ENCODE results near the gene NUTM2A. TPM values are rescaled to one million over a fixed set of nuclear protein-coding genes. Genes with fewer than 3 reads are reported as not detected.
A peak's percentile ranks its signal among the peaks of the same experiment; 100 is the strongest.
"Not testable (repeated sequence)": the region's sequence is repeated elsewhere in the genome, so short reads cannot be mapped to it uniquely, and the experiment has no call there.

The NUTM2A gene, protein sequence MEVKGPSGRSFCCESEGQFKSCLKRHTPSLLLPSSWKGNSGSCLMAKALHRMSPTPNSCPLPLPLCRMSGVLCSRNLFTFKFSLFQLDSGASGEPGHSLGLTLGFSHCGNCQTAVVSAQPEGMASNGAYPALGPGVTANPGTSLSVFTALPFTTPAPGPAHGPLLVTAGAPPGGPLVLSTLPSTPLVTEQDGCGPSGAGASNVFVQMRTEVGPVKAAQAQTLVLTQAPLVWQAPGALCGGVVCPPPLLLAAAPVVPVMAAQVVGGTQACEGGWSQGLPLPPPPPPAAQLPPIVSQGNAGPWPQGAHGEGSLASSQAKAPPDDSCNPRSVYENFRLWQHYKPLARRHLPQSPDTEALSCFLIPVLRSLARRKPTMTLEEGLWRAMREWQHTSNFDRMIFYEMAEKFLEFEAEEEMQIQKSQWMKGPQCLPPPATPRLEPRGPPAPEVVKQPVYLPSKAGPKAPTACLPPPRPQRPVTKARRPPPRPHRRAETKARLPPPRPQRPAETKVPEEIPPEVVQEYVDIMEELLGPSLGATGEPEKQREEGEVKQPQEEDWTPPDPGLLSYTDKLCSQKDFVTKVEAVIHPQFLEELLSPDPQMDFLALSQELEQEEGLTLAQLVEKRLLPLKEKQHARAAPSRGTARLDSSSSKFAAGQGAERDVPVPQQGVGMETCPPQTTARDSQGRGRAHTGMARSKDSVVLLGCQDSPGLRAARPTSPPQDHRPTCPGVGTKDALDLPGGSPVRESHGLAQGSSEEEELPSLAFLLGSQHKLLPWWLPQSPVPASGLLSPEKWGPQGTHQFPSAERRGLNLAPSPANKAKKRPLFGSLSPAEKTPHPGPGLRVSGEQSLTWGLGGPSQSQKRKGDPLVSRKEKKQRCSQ
- total RNA-seq (1 to 10 TPM; 1.2 TPM), polyA plus RNA-seq (ENCODE audit: insufficient read length in 2 of 2) (1 to 10 TPM; 3.8 to 6.8 TPM)
- long read RNA-seq, donor 1, result 0 reads
- long read RNA-seq, donor 2, result 0 reads
- long read RNA-seq, donor 3, result 0 reads
- long read RNA-seq, donor 4, result 0 reads

DNA sequence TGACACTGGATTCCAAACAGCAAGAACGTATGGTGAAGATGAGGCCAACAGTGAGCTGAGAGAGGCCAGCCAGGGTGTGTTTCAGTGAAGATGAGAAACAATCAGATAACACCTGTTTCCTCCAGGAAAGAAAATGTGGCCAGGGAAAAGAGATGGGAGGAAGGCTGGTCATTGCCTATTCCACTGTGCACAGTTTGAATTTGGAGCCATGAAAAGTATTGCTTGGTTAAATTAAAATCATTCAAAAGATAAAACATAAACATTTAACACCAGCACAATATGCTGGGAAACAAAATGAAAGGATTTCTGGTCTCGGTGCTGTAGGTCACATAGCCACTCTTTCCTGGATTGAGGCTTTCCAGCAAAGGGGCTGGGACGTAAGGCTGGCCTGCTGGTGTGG lies at the start of gene NUTM2A:
NUTM2A (plus strand) TSS at position 301 of the 400 bp plus-strand sequence. CDS start 383 bp downstream, outside the sequence.
- H3K4me3 ChIP-seq (ENCODE audit: low read depth, low read length); H3K27me3 ChIP-seq (ENCODE audit: control insufficient read depth, insufficient read depth, low read length); H3K36me3 ChIP-seq (ENCODE audit: control insufficient read depth, insufficient read depth, low read length); H3K9me3 ChIP-seq (ENCODE audit: control insufficient read depth, insufficient read depth, low read length); DNase-seq (ENCODE audit: low read depth in 4 of 6, low spot score in 6 of 6); H3K4me1 ChIP-seq (ENCODE audit: control insufficient read depth, insufficient read depth, low read length); H3K27ac ChIP-seq (ENCODE audit: low read depth, low read length): not testable (repeated sequence)
- WGBS (ENCODE audit: insufficient coverage), result no CpG with 5 or more reads among the region's 3 CpGs

DNA sequence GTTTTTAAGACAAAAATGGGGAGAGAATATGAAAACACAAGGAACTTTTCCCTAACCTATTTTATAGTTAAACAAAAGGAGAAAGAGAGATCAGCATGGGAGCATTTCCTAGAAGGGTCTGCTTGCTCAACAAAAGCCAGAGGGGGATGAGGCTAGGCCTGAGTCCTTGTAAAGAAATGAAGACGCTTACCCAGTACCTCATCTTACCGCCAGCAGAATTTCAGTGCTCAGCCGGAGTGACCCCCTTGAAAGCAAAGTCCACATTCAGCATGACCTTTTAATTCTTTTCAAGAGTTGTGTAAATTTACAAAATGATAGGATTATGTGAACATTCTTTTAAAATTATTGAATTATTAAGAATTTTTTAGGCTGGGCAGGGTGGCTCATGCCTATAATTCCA lies 47.7 kb upstream of the NUTM2A start:
- H3K4me3 ChIP-seq (ENCODE audit: low read depth, low read length); DNase-seq (ENCODE audit: low read depth in 4 of 6, low spot score in 6 of 6); H3K4me1 ChIP-seq (ENCODE audit: control insufficient read depth, insufficient read depth, low read length); H3K27me3 ChIP-seq (ENCODE audit: control insufficient read depth, insufficient read depth, low read length); H3K27ac ChIP-seq (ENCODE audit: low read depth, low read length); H3K36me3 ChIP-seq (ENCODE audit: control insufficient read depth, insufficient read depth, low read length); H3K9me3 ChIP-seq (ENCODE audit: control insufficient read depth, insufficient read depth, low read length): not testable (repeated sequence)
- no CpG with 5 or more reads among the region's 3 CpGs for WGBS (ENCODE audit: insufficient coverage)

DNA sequence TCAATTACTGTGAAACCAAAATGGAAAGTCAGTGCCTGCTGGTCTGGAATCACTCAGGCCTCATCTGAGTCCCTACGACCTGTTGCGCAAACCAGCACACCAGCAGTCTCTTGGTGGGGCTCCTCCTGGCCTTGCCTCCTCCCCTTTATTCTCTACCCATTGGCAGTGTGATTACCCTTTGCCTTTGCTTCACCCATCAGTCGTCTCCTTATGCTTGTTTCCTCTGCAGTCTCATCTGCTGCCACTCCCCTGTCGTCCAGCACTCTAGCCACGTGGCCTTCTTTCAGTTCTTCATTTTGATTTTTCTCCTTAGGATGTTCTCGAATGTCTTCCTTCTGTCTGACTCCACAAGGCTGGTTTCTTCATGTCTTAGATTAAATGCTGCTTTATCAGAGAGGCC lies 40.8 kb upstream of the NUTM2A start:
- not testable (repeated sequence) for H3K27me3 ChIP-seq (ENCODE audit: control insufficient read depth, insufficient read depth, low read length); H3K9me3 ChIP-seq (ENCODE audit: control insufficient read depth, insufficient read depth, low read length); H3K27ac ChIP-seq (ENCODE audit: low read depth, low read length); H3K4me1 ChIP-seq (ENCODE audit: control insufficient read depth, insufficient read depth, low read length); H3K36me3 ChIP-seq (ENCODE audit: control insufficient read depth, insufficient read depth, low read length); DNase-seq (ENCODE audit: low read depth in 4 of 6, low spot score in 6 of 6); H3K4me3 ChIP-seq (ENCODE audit: low read depth, low read length)
- 79% methylated on average over 3 of the region's 6 CpGs for WGBS (ENCODE audit: insufficient coverage)

DNA sequence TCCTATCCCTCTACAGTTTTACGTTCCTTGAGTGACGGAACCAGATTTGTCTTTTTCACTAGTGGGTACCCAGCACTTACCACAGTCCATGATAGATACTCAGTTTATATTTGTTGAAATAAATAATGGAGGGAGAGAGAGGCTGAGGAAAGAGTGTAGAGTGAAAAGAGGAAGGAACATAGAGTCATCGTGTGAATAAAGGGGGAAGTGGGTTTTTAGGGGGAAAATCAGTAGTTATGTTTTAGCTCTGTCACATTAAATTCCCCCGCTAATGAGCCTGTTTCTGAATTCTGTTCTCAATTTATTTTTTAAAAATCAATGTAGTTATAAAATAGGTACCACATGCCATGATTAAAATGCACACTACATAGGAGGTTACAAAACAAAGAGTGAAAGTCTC lies 39.2 kb upstream of the NUTM2A start:
- not testable (repeated sequence) for H3K27me3 ChIP-seq (ENCODE audit: control insufficient read depth, insufficient read depth, low read length); H3K4me1 ChIP-seq (ENCODE audit: control insufficient read depth, insufficient read depth, low read length); DNase-seq (ENCODE audit: low read depth in 4 of 6, low spot score in 6 of 6); H3K9me3 ChIP-seq (ENCODE audit: control insufficient read depth, insufficient read depth, low read length); H3K36me3 ChIP-seq (ENCODE audit: control insufficient read depth, insufficient read depth, low read length); H3K4me3 ChIP-seq (ENCODE audit: low read depth, low read length); H3K27ac ChIP-seq (ENCODE audit: low read depth, low read length)
- WGBS (ENCODE audit: insufficient coverage), result no CpG with 5 or more reads among the region's 4 CpGs

DNA sequence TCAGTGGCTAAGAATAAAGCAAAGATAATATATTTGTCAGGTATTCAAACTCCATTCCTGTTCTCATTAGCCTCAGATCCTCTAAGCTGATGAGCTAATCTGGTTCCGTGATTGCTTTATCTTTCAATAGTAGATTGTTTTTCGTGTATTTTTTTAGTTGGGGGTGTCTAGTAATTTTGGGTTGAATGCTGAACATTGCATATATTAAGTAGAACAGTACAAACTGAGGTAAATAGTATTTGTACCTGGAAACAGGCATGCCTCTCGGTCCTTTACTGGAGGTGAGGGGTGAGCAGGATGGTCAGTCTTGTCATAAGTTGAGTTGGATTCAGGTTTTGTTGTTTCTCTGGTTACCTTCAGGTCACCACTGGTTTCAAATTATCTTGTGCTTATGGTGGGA lies 37.7 kb upstream of the NUTM2A start:
- H3K36me3 ChIP-seq (ENCODE audit: control insufficient read depth, insufficient read depth, low read length); H3K4me3 ChIP-seq (ENCODE audit: low read depth, low read length); H3K27me3 ChIP-seq (ENCODE audit: control insufficient read depth, insufficient read depth, low read length); H3K9me3 ChIP-seq (ENCODE audit: control insufficient read depth, insufficient read depth, low read length); DNase-seq (ENCODE audit: low read depth in 4 of 6, low spot score in 6 of 6); H3K4me1 ChIP-seq (ENCODE audit: control insufficient read depth, insufficient read depth, low read length); H3K27ac ChIP-seq (ENCODE audit: low read depth, low read length): not testable (repeated sequence)
- WGBS (ENCODE audit: insufficient coverage), result 100% methylated on average over 1 of the region's 3 CpGs

DNA sequence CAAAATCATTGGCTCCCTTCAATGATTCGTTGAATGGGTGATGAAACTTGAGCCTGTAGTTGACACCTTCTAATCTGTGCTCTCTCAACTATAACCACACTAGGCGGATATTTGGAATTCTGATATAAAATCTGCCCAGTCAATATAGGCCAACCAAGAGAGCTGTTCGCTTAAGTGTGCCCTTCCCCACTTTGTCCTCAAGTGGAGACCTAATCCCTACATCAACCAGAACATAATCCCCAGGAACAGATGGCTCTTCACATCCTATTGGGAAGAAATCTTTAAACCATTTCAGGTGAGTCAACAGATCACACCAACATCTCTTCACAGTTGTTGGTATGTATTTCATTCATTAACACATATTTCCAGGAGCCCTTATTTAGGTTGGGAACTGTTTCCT lies 33.4 kb upstream of the NUTM2A start:
- not testable (repeated sequence) for H3K36me3 ChIP-seq (ENCODE audit: control insufficient read depth, insufficient read depth, low read length); H3K4me1 ChIP-seq (ENCODE audit: control insufficient read depth, insufficient read depth, low read length); DNase-seq (ENCODE audit: low read depth in 4 of 6, low spot score in 6 of 6); H3K27ac ChIP-seq (ENCODE audit: low read depth, low read length); H3K9me3 ChIP-seq (ENCODE audit: control insufficient read depth, insufficient read depth, low read length); H3K4me3 ChIP-seq (ENCODE audit: low read depth, low read length); H3K27me3 ChIP-seq (ENCODE audit: control insufficient read depth, insufficient read depth, low read length)
- 100% methylated on average over 2 of the region's 3 CpGs for WGBS (ENCODE audit: insufficient coverage)

DNA sequence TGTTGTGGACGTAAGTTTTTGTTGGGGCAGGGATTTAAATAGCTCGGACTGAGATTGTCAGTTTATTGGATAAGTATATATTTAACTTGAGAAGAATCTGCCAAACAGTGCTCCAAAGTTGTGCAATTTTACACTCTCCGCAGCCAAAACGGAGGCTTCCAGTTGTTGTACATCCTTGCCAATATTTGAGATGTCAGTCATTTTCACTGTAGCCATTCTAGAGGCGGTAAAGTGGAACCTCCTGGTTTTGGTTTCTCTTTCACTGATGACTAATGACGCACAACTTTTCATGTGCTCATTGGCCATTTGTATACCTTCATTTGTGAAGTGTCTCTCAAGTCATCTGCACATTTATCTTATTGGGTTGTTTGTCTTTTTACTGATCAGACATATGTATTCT lies 24.3 kb upstream of the NUTM2A start:
- not testable (repeated sequence) for H3K9me3 ChIP-seq (ENCODE audit: control insufficient read depth, insufficient read depth, low read length); H3K4me1 ChIP-seq (ENCODE audit: control insufficient read depth, insufficient read depth, low read length); H3K27ac ChIP-seq (ENCODE audit: low read depth, low read length); H3K27me3 ChIP-seq (ENCODE audit: control insufficient read depth, insufficient read depth, low read length); H3K36me3 ChIP-seq (ENCODE audit: control insufficient read depth, insufficient read depth, low read length); H3K4me3 ChIP-seq (ENCODE audit: low read depth, low read length); DNase-seq (ENCODE audit: low read depth in 4 of 6, low spot score in 6 of 6)
- no CpG with 5 or more reads among the region's 6 CpGs for WGBS (ENCODE audit: insufficient coverage)

DNA sequence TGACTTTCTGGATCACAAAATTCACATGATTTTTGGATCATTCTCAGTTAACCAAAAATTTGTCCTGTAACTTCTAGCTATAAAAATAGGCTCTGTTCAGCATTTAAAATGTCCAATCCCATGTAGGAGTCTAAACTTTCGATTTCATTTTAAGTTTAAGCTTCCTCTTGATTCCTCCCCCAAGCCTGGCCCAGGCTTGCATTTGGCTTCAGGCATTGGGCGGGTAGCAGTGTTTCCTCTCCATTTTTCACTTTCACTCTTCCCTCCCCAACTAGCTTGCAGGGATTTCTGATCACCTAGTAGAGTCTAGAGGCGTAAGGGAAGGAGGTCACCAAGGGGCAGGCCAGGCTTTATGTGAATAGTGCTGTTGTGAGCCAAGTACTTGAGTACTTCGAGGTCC lies 20.4 kb upstream of the NUTM2A start:
- H3K36me3 ChIP-seq (ENCODE audit: control insufficient read depth, insufficient read depth, low read length); DNase-seq (ENCODE audit: low read depth in 4 of 6, low spot score in 6 of 6); H3K4me1 ChIP-seq (ENCODE audit: control insufficient read depth, insufficient read depth, low read length); H3K9me3 ChIP-seq (ENCODE audit: control insufficient read depth, insufficient read depth, low read length); H3K27ac ChIP-seq (ENCODE audit: low read depth, low read length); H3K27me3 ChIP-seq (ENCODE audit: control insufficient read depth, insufficient read depth, low read length); H3K4me3 ChIP-seq (ENCODE audit: low read depth, low read length): not testable (repeated sequence)
- no CpG with 5 or more reads among the region's 4 CpGs for WGBS (ENCODE audit: insufficient coverage)

DNA sequence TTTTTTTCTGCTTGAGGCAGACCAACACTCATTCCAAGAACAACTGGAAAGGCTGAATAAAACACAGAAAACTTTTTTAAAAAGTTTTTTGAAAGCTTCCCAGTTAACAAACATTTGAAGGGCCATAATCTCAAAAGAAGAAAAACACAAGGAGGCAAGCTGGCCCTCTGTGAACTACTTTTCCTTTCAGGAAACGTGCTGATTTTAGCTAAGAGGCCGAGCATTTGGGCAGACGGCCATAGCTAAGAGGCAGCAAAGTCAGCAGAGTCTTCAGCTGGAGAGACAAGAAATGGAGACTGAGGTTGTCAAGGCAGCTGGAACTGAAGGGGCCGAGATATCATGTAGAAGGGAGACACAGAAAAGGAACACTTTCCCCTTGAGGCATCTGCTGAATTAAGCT lies 18.3 kb upstream of the NUTM2A start:
- H3K27ac ChIP-seq (ENCODE audit: low read depth, low read length); H3K4me3 ChIP-seq (ENCODE audit: low read depth, low read length); H3K4me1 ChIP-seq (ENCODE audit: control insufficient read depth, insufficient read depth, low read length); H3K27me3 ChIP-seq (ENCODE audit: control insufficient read depth, insufficient read depth, low read length); H3K36me3 ChIP-seq (ENCODE audit: control insufficient read depth, insufficient read depth, low read length); H3K9me3 ChIP-seq (ENCODE audit: control insufficient read depth, insufficient read depth, low read length): not testable (repeated sequence)
- 90% methylated on average over 2 of the region's 4 CpGs for WGBS (ENCODE audit: insufficient coverage)
- DNase-seq (ENCODE audit: low read depth in 4 of 6, low spot score in 6 of 6), result peak in 1 of 6 donors; percentile 29

Data from spinal cord (tissue), 10 donors.